ENCODE data around the gene ADAM17. TPM values are rescaled to one million over a fixed set of nuclear protein-coding genes. Genes with fewer than 3 reads are reported as not detected.

ADAM17 gene
- total and polyA plus RNA-seq, 9 of the 15 experiments (the other 6 are each of a cell fraction or from before 2014, with no cell fraction given): 5.8 to 30.0 (median 19.0) TPM

- Histone ChIP-seq H3K79me2 (ENCODE audit: control insufficient read depth, insufficient read depth, low read length) (peaks cover 12% of the 10 kb centered on the region), H3K9me1 (ENCODE audit: control insufficient read depth, insufficient read depth, low read length) (no peaks in the 10 kb centered on the region), H3K36me3 (ENCODE audit: control insufficient read depth, insufficient read depth, low read length) (no peaks in the 10 kb centered on the region), H3K27ac (ENCODE audit: extremely low read depth, low read depth, low read length) (no peak overlapping the region), H3K4me3 (no peak overlapping the region), H3K9me3 (replicated peaks; ENCODE audit: control insufficient read depth, insufficient read depth, low read depth, low read length) (no peaks in the 10 kb centered on the region), H3K4me1 (replicated peaks in 1 of 2; ENCODE audit: control insufficient read depth in 2 of 2, insufficient read depth in 2 of 2, low read length in 2 of 2) (peaks cover under 1 to 4% of the 10 kb centered on the region in 2 experiments; a peak in 2 of 5 replicates), H3K9ac (ENCODE audit: insufficient read depth in 1 of 2, low read depth in 2 of 2, low read length in 2 of 2) (no peak overlapping the region), H2AFZ (ENCODE audit: low read depth, low read length) (no peak overlapping the region), H4K20me1 (replicated peaks; ENCODE audit: control insufficient read depth, insufficient read depth, low read length) (no peaks in the 10 kb centered on the region), H3K27me3 (ENCODE audit: control insufficient read depth in 2 of 2, insufficient read depth in 2 of 2, low read length in 2 of 2) (no peaks in the 10 kb centered on the region), H3K4me2 (ENCODE audit: insufficient read depth, low read length) (no peak overlapping the region)
- ATAC-seq (no peak), FAIRE-seq (no peak), DNase-seq (ENCODE audit: extremely low read depth in 1 of 4, low spot score in 3 of 4) (no peak)
- ChIA-PET CTCF (ENCODE audit: low intra/inter-chr PET ratio) (no interaction called here), POLR2A (no interaction called here)
- no TSS peak for BruUV-seq (replicated peaks)
- intact Hi-C loops (cut with micrococcal nuclease) (no loop called here), in situ Hi-C loops (cut with MboI) (no loop called here)
- 42% methylated on average over 2 of the region's 2 CpGs for WGBS (ENCODE audit: insufficient coverage, low coverage, missing lambda C conversion rate)
- TF ChIP-seq PBX2 (CRISPR knock-in tag; IDR thresholded peaks at IDR 0.05; ENCODE audit: low read depth) (no peak), PBX2 (tag; conservative IDR thresholded peaks at IDR 0.05; ENCODE audit: low read depth) (peak; percentile 76), PKNOX1 (IDR thresholded peaks at IDR 0.05) (peak; percentile 30; the same call in 1 of the 2 replicates), NBN (IDR thresholded peaks at IDR 0.05; ENCODE audit: low read depth) (no peak), MEIS2 (IDR thresholded peaks at IDR 0.05; ENCODE audit: partially characterized antibody) (peak; percentile 63), SUPT5H (IDR thresholded peaks at IDR 0.05) (no peak), PTRF (tag; IDR thresholded peaks at IDR 0.05) (no peak), KDM1A (IDR thresholded peaks at IDR 0.05) (no peak)
These were observed 5.0 kb upstream of the ADAM17 start for GRCh38 chr2:9560628-9561027.
